Esophagus muscularis mucosa (tissue), 3 donors: Measurements from ENCODE around the gene GP1BA.

ENCODE experiments used
- CTCF ChIP-seq, 3 experiments: fragments of 200-600 bp in 2 of 3; fragments of 450-650 bp in 1 of 3; sonication (generic) in 2 of 3; IDR thresholded peaks; one replicate each; pipeline ENCODE4 v1.5.1; 2017 to 2019; ENCODE audit warnings: antibody characterized with exemption in 3 of 3, mild to moderate bottlenecking in 2 of 3, moderate library complexity in 1 of 3
- POLR2AphosphoS5 ChIP-seq, 2 donors: sonication (generic); formaldehyde crosslinking; IDR thresholded peaks; one replicate each; pipeline ENCODE4 v1.6.1; 2017; ENCODE audit warnings: antibody characterized with exemption in 2 of 2

- no peak for TF ChIP-seq POLR2AphosphoS5 (IDR thresholded peaks at IDR 0.05)
- TF ChIP-seq CTCF (IDR thresholded peaks at IDR 0.05): no peak
These were observed 18.1 kb upstream of the GP1BA start for GRCh38 chr17:4913994-4914393.
